Smooth muscle cell (in vitro differentiated cells): ENCODE measurements around the gene CTNNA3. TPM values are rescaled to one million over a fixed set of nuclear protein-coding genes. Genes with fewer than 3 reads are reported as not detected.

Source experiments
- DNase-seq: peaks from one replicate; lab custom pipeline; 2025; ENCODE audit not compliant: unreplicated experiment; lab: John Stamatoyannopoulos, UW
- H2AFZ ChIP-seq: fragments of 200-600 bp; sonication (generic); 2 replicates; pipeline ENCODE4 v1.6.0; 2016; ENCODE audit warnings: antibody characterized with exemption, low read depth, mild to moderate bottlenecking
- H3F3A ChIP-seq: fragments of 200-600 bp; sonication (generic); 2 replicates; pipeline ENCODE4 v1.6.0; 2017; ENCODE audit warnings: antibody characterized with exemption, low read depth
- H3K27ac ChIP-seq: fragments of 200-600 bp; sonication (generic); 2 replicates; pipeline ENCODE4 v1.5.1; 2016; ENCODE audit warnings: low read depth, mild to moderate bottlenecking
- H3K27me3 ChIP-seq: fragments of 200-600 bp; sonication (generic); 2 replicates; pipeline ENCODE4 v1.6.1; 2016; ENCODE audit warnings: low read depth, mild to moderate bottlenecking
- H3K36me3 ChIP-seq: fragments of 200-600 bp; sonication (generic); 2 replicates; pipeline ENCODE4 v1.5.1; 2016; ENCODE audit warnings: low read depth
- H3K4me1 ChIP-seq: fragments of 200-600 bp; sonication (generic); 2 replicates; pipeline ENCODE4 v1.5.1; 2016; ENCODE audit warnings: low read depth
- H3K4me2 ChIP-seq: fragments of 200-600 bp; sonication (generic); 2 replicates; pipeline ENCODE4 v1.6.0; 2016; ENCODE audit warnings: mild to moderate bottlenecking
- H3K4me3 ChIP-seq: fragments of 200-600 bp; sonication (generic); 2 replicates; pipeline ENCODE4 v1.5.1; 2016; ENCODE audit warnings: mild to moderate bottlenecking
- H3K79me2 ChIP-seq: fragments of 200-600 bp; sonication (generic); 2 replicates; pipeline ENCODE4 v1.6.0; 2016; ENCODE audit warnings: low read depth, mild to moderate bottlenecking
- H3K9ac ChIP-seq: fragments of 200-600 bp; sonication (generic); 2 replicates; pipeline ENCODE4 v1.6.0; 2016; ENCODE audit warnings: low read depth
- H3K9me3 ChIP-seq: fragments of 200-600 bp; sonication (generic); replicated peaks from 2 replicates; pipeline ENCODE4 v1.5.1; 2016; ENCODE audit warnings: low read depth
- H4K20me1 ChIP-seq: fragments of 200-600 bp; sonication (generic); 2 replicates; pipeline ENCODE4 v1.6.0; 2016; ENCODE audit warnings: low read depth
- CTCF ChIP-seq: fragments of 200-600 bp; sonication (generic); IDR thresholded peaks from 2 replicates; pipeline ENCODE4 v1.5.1; 2017; ENCODE audit warnings: borderline replicate concordance, mild to moderate bottlenecking, antibody characterized with exemption; ENCODE audit not compliant: insufficient read depth, poor library complexity, severe bottlenecking
- WGBS: methylation state at CpG from one replicate; pipeline ENCODE4 v1.1.7; 2016; ENCODE audit warnings: low lambda C conversion rate; 5-methylcytosine and 5-hydroxymethylcytosine counted together
- polyA plus RNA-seq: library from polyadenylated mRNA; unstranded; fragments of >200 nt; fragmentation: Nextera tagmentation; extraction: Ambion mirVana; gene quantifications from 2 replicates; pipeline ENCODE4 v1.2.1, GENCODE V29; 2016
- total RNA-seq: library from RNA; depleted of rRNA; stranded (reverse); fragments of >200 nt; gene quantifications from 2 replicates; pipeline ENCODE4 v1.2.3, GENCODE V29; 2014

The CTNNA3 gene
- total and polyA plus RNA-seq, 2 experiments from 2014 or later, result 1.3 TPM; not detected in 1

- Histone ChIP-seq H3K9ac (no peak overlapping the region), H3K4me2 (no peak overlapping the region), H3K79me2 (no peaks in the 10 kb centered on the region), H3K4me3 (no peak overlapping the region), H3K27me3 (no peaks in the 10 kb centered on the region), H3K9me3 (no peaks in the 10 kb centered on the region), H3K27ac (no peak overlapping the region), H4K20me1 (no peaks in the 10 kb centered on the region), H3K4me1 (no peaks in the 10 kb centered on the region), H2AFZ (no peak overlapping the region), H3F3A (no peaks in the 10 kb centered on the region), H3K36me3 (no peaks in the 10 kb centered on the region)
- DNase-seq, result no peak
- no peak for TF ChIP-seq CTCF
Observed at GRCh38 chr10:67527351-67527750, 168.6 kb downstream of the CTNNA3 start.

- no peaks in the 10 kb centered on the region for H4K20me1 ChIP-seq
- H3K36me3 ChIP-seq, result no peaks in the 10 kb centered on the region
- no peak overlapping the region for H3K4me3 ChIP-seq
- no peak overlapping the region for H3K4me2 ChIP-seq
- no peaks in the 10 kb centered on the region for H3K9me3 ChIP-seq
- H3K9ac ChIP-seq, result no peak overlapping the region
- no peak overlapping the region for H3K27ac ChIP-seq
- no peaks in the 10 kb centered on the region for H3F3A ChIP-seq
- H3K4me1 ChIP-seq, result no peaks in the 10 kb centered on the region
- no peak overlapping the region for H2AFZ ChIP-seq
- no peaks in the 10 kb centered on the region for H3K27me3 ChIP-seq
- 64% methylated on average over 2 of the region's 2 CpGs for WGBS
- no peak for DNase-seq
- no peaks in the 10 kb centered on the region for H3K79me2 ChIP-seq
- TF ChIP-seq CTCF, result no peak
Observed at GRCh38 chr10:67521546-67521945, 174.4 kb downstream of the CTNNA3 start.

DNA sequence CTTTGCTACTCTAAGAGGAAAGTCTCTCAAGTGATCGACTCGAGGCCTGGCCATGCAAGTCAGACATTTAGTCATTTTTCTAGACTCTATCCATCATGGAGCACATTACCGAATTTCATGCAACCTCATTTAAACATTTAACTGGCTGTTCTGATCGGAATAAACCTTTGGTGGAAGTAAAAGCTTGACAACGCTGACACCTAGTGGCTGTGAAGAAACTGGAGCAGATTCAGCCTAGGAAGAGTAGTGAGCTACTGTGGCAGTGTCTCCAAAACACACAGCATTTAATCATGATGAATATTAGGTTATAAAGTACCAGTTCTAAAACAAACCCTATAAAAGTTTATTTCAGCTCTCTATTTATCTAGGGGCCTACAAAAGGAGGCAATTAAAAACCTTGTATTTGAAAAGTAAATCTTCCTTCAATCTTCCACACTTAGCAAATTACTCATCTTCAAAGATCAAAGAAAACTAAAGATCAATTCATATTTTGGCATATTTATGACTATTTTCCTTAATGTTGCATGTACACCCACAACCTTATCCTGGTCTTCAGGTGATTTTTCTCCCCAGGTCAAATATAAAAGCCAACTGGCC, 175.0 kb downstream of the CTNNA3 start:
- Histone ChIP-seq H4K20me1 (no peaks in the 10 kb centered on the region), H3K27me3 (no peaks in the 10 kb centered on the region), H2AFZ (peak overlapping the region; percentile 12), H3K36me3 (no peaks in the 10 kb centered on the region), H3K4me3 (no peak overlapping the region), H3K4me1 (no peaks in the 10 kb centered on the region), H3K9ac (no peak overlapping the region), H3K79me2 (no peaks in the 10 kb centered on the region), H3F3A (no peaks in the 10 kb centered on the region), H3K27ac (no peak overlapping the region), H3K9me3 (no peaks in the 10 kb centered on the region), H3K4me2 (no peak overlapping the region)
- no peak for DNase-seq
- 10% methylated on average over 5 of the region's 5 CpGs for WGBS
- TF ChIP-seq CTCF, result peak; percentile 74

GRCh38 chr10:67519434-67519833, 176.6 kb downstream of the CTNNA3 start:
- no peaks in the 10 kb centered on the region for H3K79me2 ChIP-seq
- no peak overlapping the region for H3K9ac ChIP-seq
- 83% methylated on average over 2 of the region's 2 CpGs for WGBS
- H3K27me3 ChIP-seq, result no peaks in the 10 kb centered on the region
- no peaks in the 10 kb centered on the region for H3K4me1 ChIP-seq
- no peaks in the 10 kb centered on the region for H3K9me3 ChIP-seq
- no peak overlapping the region for H2AFZ ChIP-seq
- no peaks in the 10 kb centered on the region for H3F3A ChIP-seq
- no peak for DNase-seq
- no peak overlapping the region for H3K4me2 ChIP-seq
- TF ChIP-seq CTCF, result no peak
- H3K4me3 ChIP-seq, result no peak overlapping the region
- no peaks in the 10 kb centered on the region for H3K36me3 ChIP-seq
- H3K27ac ChIP-seq, result no peak overlapping the region
- no peaks in the 10 kb centered on the region for H4K20me1 ChIP-seq
